ENCODE data around the gene C15orf40.

Gene C15orf40

DNA sequence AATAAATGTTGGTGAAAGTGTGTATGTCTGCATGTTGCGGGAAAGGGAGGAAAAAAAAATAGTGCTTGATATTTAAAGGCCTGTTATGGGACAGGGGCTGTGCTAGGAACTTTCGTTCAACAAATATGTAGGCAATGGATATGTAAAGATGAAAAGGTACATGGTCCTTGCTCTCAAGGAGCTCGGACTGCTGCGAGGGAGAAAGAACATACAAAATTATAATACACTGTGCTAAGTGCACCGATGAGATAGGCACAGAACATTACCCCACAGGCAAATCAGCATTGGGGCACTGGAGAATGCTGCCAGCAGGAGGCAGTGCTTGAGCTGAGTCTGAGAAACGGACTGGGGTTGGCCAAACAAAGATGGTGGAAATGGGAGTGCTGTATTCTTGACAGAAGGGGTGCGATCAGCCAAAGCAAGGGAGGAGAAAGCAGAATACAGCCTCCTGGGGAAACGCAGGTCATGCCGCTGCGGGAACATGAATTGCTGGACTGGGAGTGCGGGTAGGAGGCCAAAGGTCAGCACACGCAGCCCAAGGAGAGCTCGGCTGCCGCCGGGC lies 649 bp downstream of the C15orf40 start (continued):
- TF ChIP-seq, protein P1, sequence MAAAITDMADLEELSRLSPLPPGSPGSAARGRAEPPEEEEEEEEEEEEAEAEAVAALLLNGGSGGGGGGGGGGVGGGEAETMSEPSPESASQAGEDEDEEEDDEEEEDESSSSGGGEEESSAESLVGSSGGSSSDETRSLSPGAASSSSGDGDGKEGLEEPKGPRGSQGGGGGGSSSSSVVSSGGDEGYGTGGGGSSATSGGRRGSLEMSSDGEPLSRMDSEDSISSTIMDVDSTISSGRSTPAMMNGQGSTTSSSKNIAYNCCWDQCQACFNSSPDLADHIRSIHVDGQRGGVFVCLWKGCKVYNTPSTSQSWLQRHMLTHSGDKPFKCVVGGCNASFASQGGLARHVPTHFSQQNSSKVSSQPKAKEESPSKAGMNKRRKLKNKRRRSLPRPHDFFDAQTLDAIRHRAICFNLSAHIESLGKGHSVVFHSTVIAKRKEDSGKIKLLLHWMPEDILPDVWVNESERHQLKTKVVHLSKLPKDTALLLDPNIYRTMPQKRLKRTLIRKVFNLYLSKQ (tag by site-specific recombination; IDR thresholded peaks at IDR 0.05; ENCODE audit: borderline replicate concordance): no peak
- no peak for TF ChIP-seq ZNF394 (tag by site-specific recombination; IDR thresholded peaks at IDR 0.05; ENCODE audit: borderline replicate concordance)
- TF ChIP-seq, protein P2, sequence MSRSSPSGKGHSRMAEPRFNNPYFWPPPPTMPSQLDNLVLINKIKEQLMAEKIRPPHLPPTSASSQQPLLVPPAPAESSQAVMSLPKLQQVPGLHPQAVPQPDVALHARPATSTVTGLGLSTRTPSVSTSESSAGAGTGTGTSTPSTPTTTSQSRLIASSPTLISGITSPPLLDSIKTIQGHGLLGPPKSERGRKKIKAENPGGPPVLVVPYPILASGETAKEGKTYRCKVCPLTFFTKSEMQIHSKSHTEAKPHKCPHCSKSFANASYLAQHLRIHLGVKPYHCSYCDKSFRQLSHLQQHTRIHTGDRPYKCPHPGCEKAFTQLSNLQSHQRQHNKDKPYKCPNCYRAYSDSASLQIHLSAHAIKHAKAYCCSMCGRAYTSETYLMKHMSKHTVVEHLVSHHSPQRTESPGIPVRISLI (tag by site-specific recombination; IDR thresholded peaks at IDR 0.05): no peak
- TF ChIP-seq ZNF692 (tag by site-specific recombination; IDR thresholded peaks at IDR 0.05): peak; percentile 60; the same call in 1 of the 2 replicates
- TF ChIP-seq ZNF521 (tag by site-specific recombination; IDR thresholded peaks at IDR 0.05): no peak
- no peak for TF ChIP-seq ZNF26 (tag by site-specific recombination; IDR thresholded peaks at IDR 0.05)
- TF ChIP-seq WT1 (tag by site-specific recombination; IDR thresholded peaks at IDR 0.05): no peak
- TF ChIP-seq ZBTB48 (tag by site-specific recombination; IDR thresholded peaks at IDR 0.05): 0 out of 2 replicates have a peak, but pooled peaks have one; percentile 15
- TF ChIP-seq ZSCAN5A (tag by site-specific recombination; IDR thresholded peaks at IDR 0.05): no peak
- TF ChIP-seq, protein P3, sequence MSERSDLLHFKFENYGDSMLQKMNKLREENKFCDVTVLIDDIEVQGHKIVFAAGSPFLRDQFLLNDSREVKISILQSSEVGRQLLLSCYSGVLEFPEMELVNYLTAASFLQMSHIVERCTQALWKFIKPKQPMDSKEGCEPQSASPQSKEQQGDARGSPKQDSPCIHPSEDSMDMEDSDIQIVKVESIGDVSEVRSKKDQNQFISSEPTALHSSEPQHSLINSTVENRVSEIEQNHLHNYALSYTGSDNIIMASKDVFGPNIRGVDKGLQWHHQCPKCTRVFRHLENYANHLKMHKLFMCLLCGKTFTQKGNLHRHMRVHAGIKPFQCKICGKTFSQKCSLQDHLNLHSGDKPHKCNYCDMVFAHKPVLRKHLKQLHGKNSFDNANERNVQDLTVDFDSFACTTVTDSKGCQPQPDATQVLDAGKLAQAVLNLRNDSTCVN (tag by site-specific recombination; optimal IDR thresholded peaks at IDR 0.05): no peak
- TF ChIP-seq ZNF132 (tag by site-specific recombination; IDR thresholded peaks at IDR 0.05; ENCODE audit: borderline replicate concordance): no peak
- TF ChIP-seq ZNF398 (tag by site-specific recombination; IDR thresholded peaks at IDR 0.05): no peak
- no peak for TF ChIP-seq KLF10 (tag by site-specific recombination; IDR thresholded peaks at IDR 0.05)
- TF ChIP-seq EGR2 (tag by site-specific recombination; IDR thresholded peaks at IDR 0.05; ENCODE audit: low read depth): no peak
- TF ChIP-seq SP2 (tag by site-specific recombination; IDR thresholded peaks at IDR 0.05): no peak
- TF ChIP-seq ZNF146 (tag by site-specific recombination; IDR thresholded peaks at IDR 0.05): no peak
- no peak for TF ChIP-seq ZFP3 (tag by site-specific recombination; IDR thresholded peaks at IDR 0.05; ENCODE audit: low read depth)
- no peak for TF ChIP-seq ZNF19 (tag by site-specific recombination; IDR thresholded peaks at IDR 0.05; ENCODE audit: low read depth)
- no peak for TF ChIP-seq ZNF169 (tag by site-specific recombination; IDR thresholded peaks at IDR 0.05)
- TF ChIP-seq PRDM2 (tag by site-specific recombination; IDR thresholded peaks at IDR 0.05; ENCODE audit: borderline replicate concordance): no peak
- no peak for TF ChIP-seq ELK4 (IDR thresholded peaks at IDR 0.05; ENCODE audit: borderline replicate concordance, low read depth, low read length)
